HG03135 (cell line): ENCODE results near the gene CCNQ.

Source experiments
- ATAC-seq: cut with Tn5 transposase; IDR thresholded peaks from one replicate; pipeline ENCODE4 v1.9.1; 2021; ENCODE audit warnings: mild to moderate bottlenecking, moderate library complexity; ENCODE audit not compliant: unreplicated experiment

Gene CCNQ

GRCh38 chrX:153637121-153638040 is 38.4 kb upstream of the CCNQ start:
- ATAC-seq: no peak

DNA sequence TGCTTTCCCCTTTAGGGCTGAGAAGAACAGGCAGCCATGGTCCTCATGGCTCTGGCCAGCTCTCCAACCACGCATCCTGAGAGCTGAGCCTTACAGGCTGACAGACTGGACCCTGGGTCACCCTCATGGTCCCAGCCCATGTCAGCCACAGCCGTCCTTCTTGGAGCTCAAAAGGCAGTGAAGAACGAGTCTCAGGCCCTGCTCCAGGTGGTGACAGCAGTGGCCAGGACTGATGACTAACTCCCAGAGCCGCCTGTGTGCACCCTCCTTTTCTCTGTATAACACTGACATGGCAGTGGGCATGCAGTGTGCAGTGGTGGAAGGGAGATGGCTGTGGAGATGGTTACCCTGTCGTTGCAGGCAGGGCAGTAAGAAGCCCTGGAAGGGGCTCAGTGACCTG is 37.8 kb upstream of the CCNQ start:
- no peak for ATAC-seq

DNA sequence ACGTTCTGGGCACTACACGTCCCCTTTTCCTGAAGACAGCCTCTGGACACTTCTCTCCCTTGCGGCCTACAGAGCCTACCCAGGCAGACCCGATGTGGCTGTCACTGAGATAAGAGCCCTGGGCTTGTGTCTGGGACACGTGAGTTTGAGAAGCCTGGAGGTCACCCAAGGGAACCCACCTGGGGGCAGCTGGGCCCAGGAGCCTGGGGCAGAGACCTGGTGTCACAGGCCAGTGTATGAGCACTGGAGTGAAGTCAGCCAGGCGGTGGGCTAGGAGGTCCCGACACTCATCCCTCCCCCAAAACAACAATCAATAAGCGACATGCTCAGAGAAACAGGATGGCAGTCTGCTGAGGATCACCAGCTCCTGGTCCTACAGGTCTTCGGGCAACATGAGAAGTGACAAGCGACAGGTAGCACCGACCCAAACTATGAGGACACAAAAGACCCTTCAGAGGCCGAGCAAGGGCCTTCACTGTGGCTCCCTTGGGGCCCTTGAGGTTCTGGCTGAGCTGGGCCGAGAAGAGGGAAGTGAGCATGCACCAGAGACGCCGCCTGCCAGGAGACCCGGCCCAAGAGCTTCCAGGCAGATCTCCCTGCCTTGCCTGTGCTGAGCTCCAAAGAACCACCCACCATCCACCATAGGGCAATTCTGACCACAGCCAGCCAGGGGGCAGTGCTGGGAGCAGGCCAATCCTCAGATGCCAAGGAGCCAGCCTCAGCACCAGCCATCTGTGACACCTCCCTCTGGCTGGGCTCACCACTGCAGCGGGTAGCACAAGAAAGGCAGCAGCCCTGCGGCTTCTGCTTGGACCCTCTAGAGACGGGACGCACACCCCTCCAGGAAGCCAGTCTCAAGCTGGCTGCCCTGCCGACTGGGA is 37.1 kb upstream of the CCNQ start:
- no peak for ATAC-seq

DNA sequence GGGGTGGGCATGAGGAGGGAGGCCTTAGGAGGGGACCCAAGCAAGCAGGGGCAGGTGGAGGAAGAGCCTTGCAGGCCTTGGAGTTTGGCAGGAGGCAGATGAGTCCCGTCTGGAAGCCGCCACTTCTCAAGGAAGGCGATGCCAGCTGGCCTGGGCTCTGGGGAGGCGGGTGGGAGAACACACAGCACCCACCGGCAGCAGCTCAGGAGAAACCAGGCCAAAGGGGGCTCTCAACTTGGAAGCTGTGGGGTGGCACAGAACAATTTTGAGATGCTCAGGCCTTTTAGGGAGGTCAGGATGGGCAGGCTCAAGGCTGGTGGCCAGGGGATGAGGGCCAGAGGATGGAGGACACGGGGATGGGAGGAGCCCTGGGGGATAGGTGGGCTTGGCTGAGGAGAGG is 36.4 kb upstream of the CCNQ start:
- ATAC-seq: no peak

DNA sequence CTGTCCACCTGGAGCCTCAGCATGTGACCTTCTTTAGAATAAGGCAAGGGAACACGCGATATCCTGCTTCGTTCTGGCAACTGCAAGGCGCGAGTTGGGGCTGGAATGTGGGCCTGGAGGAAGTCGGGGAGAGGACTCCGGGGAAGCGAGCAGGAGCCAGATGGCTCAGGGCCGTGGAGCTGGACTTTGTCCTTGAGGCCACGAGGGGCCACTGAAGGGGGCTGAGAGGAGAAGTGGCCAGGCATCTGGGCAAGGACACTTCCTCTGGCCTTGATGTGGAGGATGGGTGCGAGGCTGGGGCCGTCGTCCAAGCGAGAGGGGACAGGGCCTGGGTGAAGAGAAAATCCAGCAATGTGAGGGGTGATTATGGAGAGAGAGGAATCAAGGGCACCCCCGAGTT is 35.9 kb upstream of the CCNQ start:
- no peak for ATAC-seq

DNA sequence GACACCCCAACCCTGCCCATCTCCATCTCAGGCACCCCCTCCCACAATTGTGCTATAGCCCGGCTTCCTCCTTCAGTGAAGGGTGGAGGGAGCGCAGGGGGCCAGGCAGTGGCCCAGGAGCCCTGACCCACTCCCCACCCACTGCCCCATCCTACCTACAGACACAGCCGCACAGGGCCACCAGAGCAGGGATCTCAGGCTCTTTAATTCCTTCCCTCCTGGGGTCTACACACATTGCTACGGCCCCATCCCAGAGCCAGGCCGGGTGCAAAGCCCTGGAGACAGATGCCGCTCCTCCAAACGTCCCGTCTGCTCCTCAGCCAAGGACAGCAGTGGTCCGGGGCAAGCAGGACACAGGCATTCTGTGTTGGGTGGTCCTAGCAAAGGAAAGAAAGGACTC is 35.3 kb upstream of the CCNQ start:
- no peak for ATAC-seq

GRCh38 chrX:153633607-153634180 is 34.8 kb upstream of the CCNQ start:
- no peak for ATAC-seq

- no peak for ATAC-seq
Measured at GRCh38 chrX:153633048-153633447, 34.1 kb upstream of the CCNQ start.

GRCh38 chrX:153632595-153632946 is 33.6 kb upstream of the CCNQ start:
- ATAC-seq: no peak

- no peak for ATAC-seq
Measured at GRCh38 chrX:153631907-153632594, 33.1 kb upstream of the CCNQ start.

DNA sequence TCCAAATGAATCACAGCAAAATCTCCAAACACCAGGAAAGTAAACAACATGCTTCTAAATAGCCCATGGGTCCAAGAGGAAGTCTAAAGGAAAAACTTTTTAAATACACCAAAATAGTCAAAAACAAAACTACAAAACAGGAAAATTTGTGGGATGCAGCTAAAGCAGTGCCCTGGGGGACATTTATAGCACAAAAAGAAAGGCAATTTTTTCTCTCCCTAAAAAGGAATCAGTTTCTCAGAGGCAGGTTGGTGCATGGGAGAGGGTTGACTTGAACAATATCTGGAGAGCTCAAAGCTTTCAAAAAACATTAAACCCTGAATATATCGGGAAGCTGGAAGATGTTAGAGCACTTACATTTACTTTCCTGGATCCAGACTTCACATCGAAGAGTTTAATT is 32.4 kb upstream of the CCNQ start:
- ATAC-seq: no peak

GRCh38 chrX:153628665-153629064 is 29.7 kb upstream of the CCNQ start:
- no peak for ATAC-seq

- ATAC-seq: no peak
Measured at GRCh38 chrX:153628129-153628528, 29.2 kb upstream of the CCNQ start.

GRCh38 chrX:153627675-153628111 is 28.8 kb upstream of the CCNQ start:
- ATAC-seq: no peak

GRCh38 chrX:153626863-153627674 is 28.1 kb upstream of the CCNQ start:
- ATAC-seq: no peak

DNA sequence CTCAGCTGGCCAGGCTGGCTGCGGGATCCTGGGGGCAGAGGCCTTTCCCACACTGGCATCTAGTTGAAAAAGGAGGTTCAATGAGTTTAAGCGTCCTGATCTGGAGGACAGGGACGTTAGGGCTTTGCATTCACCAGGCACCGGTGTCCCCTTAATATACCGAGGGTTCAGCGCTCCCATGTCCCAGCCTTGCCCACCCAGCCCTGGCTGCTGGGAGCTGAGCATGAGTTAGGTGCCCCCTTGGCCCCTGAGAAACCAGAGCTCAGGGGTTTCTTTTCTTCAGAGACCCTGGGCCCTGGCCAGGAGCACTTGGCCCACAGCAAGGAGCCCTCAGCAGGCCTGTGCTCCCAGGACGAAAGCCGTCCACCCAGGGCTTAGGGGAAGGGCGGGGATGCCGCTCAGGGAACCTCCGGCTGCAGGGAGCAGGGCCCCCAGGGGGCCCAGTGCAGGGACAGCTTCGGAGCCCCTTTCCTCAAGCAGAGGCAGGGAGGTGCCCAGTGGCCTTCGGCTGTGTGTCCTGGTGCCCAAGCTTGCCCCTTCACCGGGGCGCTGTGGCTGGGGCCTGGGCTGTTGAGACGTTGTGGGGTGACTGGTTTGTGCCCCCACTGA is 27.2 kb upstream of the CCNQ start:
- ATAC-seq: no peak

GRCh38 chrX:153625271-153626024 is 26.5 kb upstream of the CCNQ start:
- no peak for ATAC-seq

GRCh38 chrX:153624196-153625091 is 25.5 kb upstream of the CCNQ start:
- ATAC-seq: no peak
